HEK293T (cell line): ENCODE results near the gene YY1.

Experiments
- FOXM1 ChIP-seq: fragments of 450-650 bp; IDR thresholded peaks from 2 replicates; pipeline ENCODE4 v1.6.1; 2017; ENCODE audit warnings: mild to moderate bottlenecking, borderline replicate concordance
- TARDBP ChIP-seq: fragments of 450-650 bp; IDR thresholded peaks from 2 replicates; pipeline ENCODE4 v1.6.1; 2016

DNA sequence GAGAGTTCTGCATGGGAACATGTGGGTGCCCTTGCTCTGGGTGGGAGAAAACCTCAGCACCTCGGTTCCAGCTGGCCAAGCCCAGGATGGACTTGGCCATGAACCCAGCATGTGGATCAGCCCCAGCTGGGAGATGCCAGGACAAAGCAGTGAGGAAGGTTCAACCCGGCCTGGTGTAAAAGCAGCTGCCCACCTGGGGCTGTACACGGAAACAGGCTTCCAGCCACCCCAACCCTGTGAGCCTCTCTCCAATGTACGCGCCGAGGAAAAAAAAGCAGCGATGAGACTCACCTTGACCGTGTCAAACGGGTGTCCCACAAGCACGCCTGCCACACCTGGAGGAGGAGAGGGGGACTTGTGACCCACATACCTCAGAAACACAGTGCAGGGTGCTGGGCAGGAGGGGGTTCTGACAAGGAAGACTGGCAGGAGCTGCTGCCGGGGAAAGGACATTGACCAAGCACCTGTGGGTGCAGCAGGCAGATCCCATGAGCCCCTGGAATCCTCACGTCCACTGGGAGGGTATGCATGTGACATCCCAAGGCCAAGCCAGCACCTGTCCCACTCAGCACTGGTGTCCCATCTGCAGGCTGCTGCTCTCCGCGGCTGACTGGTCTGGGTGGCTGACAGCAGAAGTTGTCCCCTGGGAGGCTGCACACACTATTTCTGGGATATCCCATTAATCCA, 59.8 kb downstream of the YY1 start:
- TF ChIP-seq TARDBP (no peak), FOXM1 (no peak)
